SK-N-SH (cell line): ENCODE data around the gene LDLR. TPM values are rescaled to one million over a fixed set of nuclear protein-coding genes. Genes with fewer than 3 reads are reported as not detected.

Source experiments
- CTCF ChIA-PET: fragments of 300-600, 350-600 bp; formaldehyde crosslinking; extraction: SDS; loops from one replicate; lab custom pipeline; 2021; lab: Yijun Ruan, JAX
- POLR2A ChIA-PET: fragments of 350-600 bp; sonication (Branson Sonifier 250); formaldehyde crosslinking; extraction: SDS; loops from one replicate; lab custom pipeline; 2020; ENCODE audit warnings: antibody characterized with exemption, inconsistent platforms; lab: Yijun Ruan, JAX
- DNase-seq: peaks from one replicate; pipeline ENCODE4 v3.0.0; 2012
- H2AFZ ChIP-seq: fragments of 200-600 bp; sonication (generic); 2 replicates; pipeline ENCODE4 v1.8.1; 2016; ENCODE audit warnings: antibody characterized with exemption, mild to moderate bottlenecking, low read depth
- H3F3A ChIP-seq: fragments of 200-600 bp; sonication (generic); replicated peaks from 2 replicates; pipeline ENCODE3; 2016; ENCODE audit warnings: antibody characterized with exemption, mild to moderate bottlenecking; ENCODE audit not compliant: insufficient read depth
- H3K27ac ChIP-seq, 2 experiments: fragments of 200-500 bp in 1 of 2; fragments of 200-600 bp in 1 of 2; sonication (Bioruptor generic) in 1 of 2; sonication (generic), shearing (Covaris generic) in 1 of 2; 2 replicates each; pipeline versions ENCODE4 v1.5.1 to v1.6.1; 2014 to 2016; ENCODE audit warnings: low read depth in 2 of 2, inconsistent platforms in 1 of 2, low read length in 1 of 2, mild to moderate bottlenecking in 1 of 2, mixed read lengths in 1 of 2
- H3K27me3 ChIP-seq: fragments of 200-600 bp; sonication (generic), shearing (Covaris generic); 2 replicates; pipeline ENCODE4 v1.6.1; 2016; ENCODE audit warnings: mixed run types; ENCODE audit not compliant: insufficient read depth
- H3K36me3 ChIP-seq, 2 experiments: fragments of 200-500 bp in 1 of 2; fragments of 200-600 bp in 1 of 2; sonication (Bioruptor generic) in 1 of 2; sonication (generic) in 1 of 2; replicated peaks in 1 of 2; 2 replicates each; pipeline versions ENCODE3 to v1.5.1; 2014 to 2016; ENCODE audit warnings: low read length in 1 of 2, mild to moderate bottlenecking in 1 of 2; ENCODE audit not compliant: insufficient read depth in 2 of 2, control insufficient read depth in 1 of 2
- H3K4me1 ChIP-seq, 2 experiments: fragments of 200-500 bp in 1 of 2; fragments of 200-600 bp in 1 of 2; sonication (Bioruptor generic) in 1 of 2; sonication (generic), shearing (Covaris generic) in 1 of 2; 2 replicates each; pipeline versions ENCODE4 v1.5.1 to v1.6.1; 2014 to 2016; ENCODE audit warnings: low read depth in 1 of 2, low read length in 1 of 2, mixed run types in 1 of 2; ENCODE audit not compliant: insufficient read depth in 2 of 2, control insufficient read depth in 1 of 2
- H3K4me2 ChIP-seq: fragments of 200-600 bp; sonication (generic), shearing (Covaris generic); 2 replicates; pipeline ENCODE4 v1.6.1; 2017; ENCODE audit warnings: mixed run types
- H3K4me3 ChIP-seq, 2 experiments: fragments of 200-500 bp in 1 of 2; fragments of 200-600 bp in 1 of 2; sonication (Bioruptor generic) in 1 of 2; sonication (generic), shearing (Covaris generic) in 1 of 2; 2 replicates each; pipeline versions ENCODE4 v1.5.1 to v1.8.1; 2014 to 2016; ENCODE audit warnings: low read depth in 2 of 2, inconsistent platforms in 1 of 2, low read length in 1 of 2, mild to moderate bottlenecking in 1 of 2, mixed read lengths in 1 of 2, moderate library complexity in 1 of 2
- H3K79me2 ChIP-seq: fragments of 200-600 bp; sonication (generic); 2 replicates; pipeline ENCODE4 v1.8.1; 2017; ENCODE audit warnings: mild to moderate bottlenecking; ENCODE audit not compliant: insufficient read depth
- H3K9ac ChIP-seq: fragments of 200-600 bp; sonication (generic); 2 replicates; pipeline ENCODE4 v1.6.1; 2017; ENCODE audit warnings: mixed run types
- H3K9me2 ChIP-seq: fragments of 200-600 bp; sonication (generic); 2 replicates; pipeline ENCODE4 v1.6.1; 2017; ENCODE audit warnings: mixed run types
- H3K9me3 ChIP-seq: fragments of 200-600 bp; sonication (generic); 2 replicates; pipeline ENCODE4 v1.6.1; 2017; ENCODE audit warnings: mixed run types, mild to moderate bottlenecking, moderate library complexity
- H4K20me1 ChIP-seq: fragments of 200-600 bp; sonication (generic); 2 replicates; pipeline ENCODE4 v1.6.1; 2017; ENCODE audit warnings: mild to moderate bottlenecking, mixed run types; ENCODE audit not compliant: insufficient read depth
- CHD2 ChIP-seq: fragments of 150-350 bp; IDR thresholded peaks from 2 replicates; pipeline ENCODE4 v1.6.1; 2018; ENCODE audit warnings: low read length; ENCODE audit not compliant: partially characterized antibody
- FOXM1 ChIP-seq: IDR thresholded peaks from 2 replicates; pipeline ENCODE4 v1.4.0; 2012; ENCODE audit warnings: low read depth, mild to moderate bottlenecking
- JUND ChIP-seq: IDR thresholded peaks from 2 replicates; pipeline ENCODE4 v1.4.0; 2012
- MAX ChIP-seq: IDR thresholded peaks from 2 replicates; pipeline ENCODE4 v1.4.0; 2012; ENCODE audit warnings: low read depth
- MEF2A ChIP-seq: IDR thresholded peaks from 2 replicates; pipeline ENCODE4 v1.4.0; 2012; ENCODE audit warnings: low read depth, borderline replicate concordance
- MXI1 ChIP-seq: IDR thresholded peaks from 2 replicates; pipeline ENCODE4 v1.6.1; 2012; ENCODE audit warnings: mild to moderate bottlenecking, low read depth, low read length, improper control_type of control experiment
- NRF1 ChIP-seq: IDR thresholded peaks from 2 replicates; pipeline ENCODE4 v1.6.1; 2012; ENCODE audit warnings: low read depth, mild to moderate bottlenecking, low read length
- PBX3 ChIP-seq: IDR thresholded peaks from 2 replicates; pipeline ENCODE4; 2012
- POLR2AphosphoS5 ChIP-seq: IDR thresholded peaks from 2 replicates; pipeline ENCODE4 v1.6.1; 2012; ENCODE audit warnings: low read depth, low read length
- RAD21 ChIP-seq: IDR thresholded peaks from 2 replicates; pipeline ENCODE4 v1.6.1; 2012; ENCODE audit warnings: mild to moderate bottlenecking, low read length
- REST ChIP-seq: IDR thresholded peaks from 2 replicates; pipeline ENCODE4 v1.6.1; 2012; ENCODE audit warnings: mild to moderate bottlenecking, low read depth, low read length, moderate library complexity
- RFX5 ChIP-seq: IDR thresholded peaks from 2 replicates; pipeline ENCODE4 v1.6.1; 2012; ENCODE audit warnings: mild to moderate bottlenecking, improper control_type of control experiment, low read length
- SIN3A ChIP-seq: IDR thresholded peaks from 2 replicates; pipeline ENCODE4 v1.6.1; 2012; ENCODE audit warnings: low read depth, mild to moderate bottlenecking, low read length, moderate library complexity, borderline replicate concordance
- TAF1 ChIP-seq: IDR thresholded peaks from 2 replicates; pipeline ENCODE4 v1.6.1; 2012; ENCODE audit warnings: low read depth, mild to moderate bottlenecking, low read length, moderate library complexity, borderline replicate concordance
- TEAD4 ChIP-seq: IDR thresholded peaks from 2 replicates; pipeline ENCODE4 v1.4.0; 2012; ENCODE audit warnings: mild to moderate bottlenecking, borderline replicate concordance; ENCODE audit not compliant: insufficient read depth
- USF1 ChIP-seq: IDR thresholded peaks from 2 replicates; pipeline ENCODE4 v1.4.0; 2012; ENCODE audit warnings: low read depth, borderline replicate concordance
- YY1 ChIP-seq: IDR thresholded peaks from 2 replicates; pipeline ENCODE4 v1.4.0; 2012; ENCODE audit warnings: low read depth, mild to moderate bottlenecking
- WGBS: methylation state at CpG from one replicate; pipeline ENCODE4 v1.1.6; 2017; ENCODE audit warnings: low lambda C conversion rate; 5-methylcytosine and 5-hydroxymethylcytosine counted together
- polyA plus RNA-seq, 3 experiments: library from polyadenylated mRNA; depleted of rRNA; stranded (reverse); fragments of >200 nt; gene quantifications; 2 replicates each; pipeline ENCODE4 v1.2.3, GENCODE V29; 2012

Gene LDLR
- polyA plus RNA-seq, 1 of the 3 experiments (the other 2 are of a cell fraction), result 25.1 TPM

- peak within 1 kb of the TSS; percentile 70 to 75 for H3K4me3 ChIP-seq
- under 1% methylated on average over 24 of the region's 50 CpGs for WGBS
- H3K27ac ChIP-seq, result peak within 1 kb of the TSS; percentile 37 to 75
- H3K4me2 ChIP-seq, result peak within 1 kb of the TSS; percentile 91
- H3K9me3 ChIP-seq, result no peaks in the 10 kb centered on the region
- no peaks in the 10 kb centered on the region for H3K9me2 ChIP-seq
- H3K79me2 ChIP-seq, result peaks cover 50% of the 10 kb centered on the region
- H3F3A ChIP-seq, result peaks cover 10% of the 10 kb centered on the region
- H3K4me1 ChIP-seq, result peaks cover 2 to 6% of the 10 kb centered on the region in 2 experiments; a peak in 2 of 4 replicates
- CTCF ChIA-PET, result interaction anchor here (0.8 to 2.1 kb wide), 6 partner anchors 12 to 327 kb away, joined by 3 to 9 read pairs (median 6); no protein-coding TSS in a partner anchor
- peak; percentile 100 for DNase-seq
- POLR2A ChIA-PET, result interaction anchor here (1.1 kb wide), 1 partner anchor 20 kb away, joined by 3 read pairs; no protein-coding TSS in a partner anchor
- H2AFZ ChIP-seq, result peak within 1 kb of the TSS; percentile 80
- H3K9ac ChIP-seq, result peak within 1 kb of the TSS; percentile 81
- H4K20me1 ChIP-seq, result no peaks in the 10 kb centered on the region
- no peaks in the 10 kb centered on the region for H3K27me3 ChIP-seq
- no peaks in the 10 kb centered on the region for H3K36me3 ChIP-seq
- TF ChIP-seq REST, result peak; percentile 24; the same call in 1 of the 2 replicates
- no peak for TF ChIP-seq MAX
- TF ChIP-seq TEAD4, result no peak
- peak; percentile 83 for TF ChIP-seq TAF1
- peak; percentile 100 for TF ChIP-seq PBX3
- TF ChIP-seq YY1, result peak; percentile 88
- TF ChIP-seq MEF2A, result no peak
- TF ChIP-seq CHD2, result peak; percentile 89
- 0 out of 2 replicates have a peak, but pooled peaks have one; percentile 12 for TF ChIP-seq RFX5
- peak; percentile 91 for TF ChIP-seq SIN3A
- TF ChIP-seq NRF1, result peak; percentile 98
- peak; percentile 10; the same call in 1 of the 2 replicates for TF ChIP-seq RAD21
- TF ChIP-seq FOXM1, result no peak
- TF ChIP-seq MXI1, result peak; percentile 98
- no peak for TF ChIP-seq USF1
- peak; percentile 83 for TF ChIP-seq POLR2AphosphoS5
- TF ChIP-seq JUND, result no peak
Observed at GRCh38 chr19:11155373-11156120, 66.3 kb downstream of the LDLR start, which contains the start of gene SPC24. TSS of gene SPC24 (minus strand) at chr19:11155782. CDS start at chr19:11155776, 6 bp downstream.
